GF-D8 (cell line): ENCODE results near the gene MSANTD1.

ENCODE experiments used
- DNase-seq: peaks from one replicate; lab custom pipeline; 2025; lab: John Stamatoyannopoulos, UW

The MSANTD1 gene

GRCh38 chr4:3303923-3304710, 55.2 kb downstream of the MSANTD1 start:
- DNase-seq = no peak

DNA sequence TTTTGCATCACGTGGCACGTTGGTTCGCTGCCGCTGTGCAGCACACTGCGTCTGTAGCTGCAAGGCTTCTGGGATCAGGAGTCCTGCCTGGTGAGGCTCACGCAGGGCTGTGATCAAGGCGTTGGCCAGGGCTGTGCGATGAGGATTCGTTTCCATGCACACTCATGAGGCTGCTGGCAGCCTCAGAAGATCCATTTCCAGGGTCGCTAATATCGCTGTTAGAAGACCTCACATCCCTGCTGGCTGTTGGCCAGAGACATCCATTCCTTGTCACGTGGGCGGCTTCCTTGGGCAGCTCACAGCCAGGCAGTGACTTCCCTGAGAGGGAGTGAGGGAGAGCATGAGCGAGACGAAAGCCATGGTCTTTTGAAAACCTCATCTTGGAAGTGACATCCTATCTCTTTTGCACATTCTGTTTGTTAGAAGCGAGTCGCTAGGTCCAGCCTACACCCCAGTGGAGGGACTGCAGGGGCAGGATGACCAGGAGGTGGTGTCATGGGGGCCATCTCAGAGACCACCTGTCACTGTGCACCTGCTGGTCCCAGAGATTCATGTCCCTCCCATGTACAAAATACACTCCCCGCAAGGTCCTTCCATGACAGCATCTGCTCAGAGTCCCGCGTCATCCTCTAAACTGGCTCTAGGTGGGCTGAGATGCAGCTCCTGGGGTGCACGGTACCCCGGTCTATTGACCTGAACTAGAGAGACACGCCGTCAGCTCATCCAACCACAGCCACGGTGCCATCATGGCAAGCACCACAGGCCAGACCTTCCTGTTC, 56.1 kb downstream of the MSANTD1 start:
- DNase-seq = no peak

DNA sequence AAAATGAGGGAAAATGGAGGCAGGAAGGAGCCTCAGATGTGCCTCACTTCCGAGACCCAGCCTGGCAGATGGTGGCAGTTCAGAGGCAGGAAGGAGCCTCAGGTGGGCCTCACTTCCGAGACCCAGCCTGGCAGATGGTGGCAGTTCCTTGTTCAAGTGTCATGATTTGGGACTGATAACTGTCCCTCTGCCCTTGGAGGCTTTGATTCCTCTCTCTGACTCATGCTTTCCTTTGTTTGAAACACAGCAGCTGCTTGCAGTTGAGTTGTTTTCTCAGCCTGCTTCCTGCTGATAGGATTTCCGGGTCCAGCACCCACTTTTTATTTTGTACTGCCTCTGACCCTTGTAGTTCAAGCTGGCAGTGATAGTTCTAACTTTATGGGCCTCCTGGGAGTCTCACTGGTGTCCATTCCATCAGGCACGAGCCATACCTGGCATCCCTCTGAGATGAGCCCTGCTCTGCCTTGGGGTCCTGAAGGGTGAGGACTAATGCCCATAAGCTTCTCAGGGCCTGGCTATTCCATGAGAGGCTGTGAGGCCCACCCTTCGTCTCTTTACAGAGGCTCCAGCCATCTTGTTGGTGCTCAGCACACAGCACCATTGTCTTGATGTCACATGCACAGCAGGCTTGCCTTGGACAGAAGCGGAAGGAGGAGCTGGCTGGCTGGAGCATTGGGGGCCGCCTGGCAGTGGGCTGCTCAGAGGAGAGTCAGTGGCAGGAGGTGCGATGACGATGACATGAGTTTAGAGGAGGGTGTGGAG, 56.8 kb downstream of the MSANTD1 start:
- DNase-seq = peak; percentile 69
